GM12878 (cell line): Measurements from ENCODE around the gene SIK2. TPM values are rescaled to one million over a fixed set of nuclear protein-coding genes. Genes with fewer than 3 reads are reported as not detected.

Experiments used
- ATAC-seq: fragments of 200-7000 bp; cut with Tn5 transposase; 3 replicates; pipeline ENCODE4 v1.9.1; 2020; ENCODE audit warnings: mild to moderate bottlenecking, moderate library complexity
- BruUV-seq: library from RNA; stranded (reverse); fragments of 400-500 nt; replicated peaks from 2 replicates; lab custom pipeline; 2021; lab: Mats Ljungman, UMichigan
- CTCF ChIA-PET: fragments of 300-600 bp; sonication (Branson Sonifier 250); formaldehyde crosslinking; extraction: SDS; loops from one replicate; lab custom pipeline; 2021; ENCODE audit warnings: inconsistent platforms; lab: Yijun Ruan, JAX
- POLR2A ChIA-PET: fragments of 350-600 bp; formaldehyde crosslinking; extraction: SDS; loops from one replicate; lab custom pipeline; 2021; ENCODE audit warnings: inconsistent platforms; lab: Charles Lee
- RAD21 ChIA-PET: fragments of 300-600 bp; sonication (Branson Sonifier 250); formaldehyde crosslinking; loops from one replicate; lab custom pipeline; 2023; ENCODE audit warnings: antibody characterized with exemption; ENCODE audit not compliant: unreplicated experiment; lab: Charles Lee
- SMC1A ChIA-PET: fragments of 300-600 bp; sonication (Branson Sonifier 250); formaldehyde crosslinking; loops from one replicate; lab custom pipeline; 2023; ENCODE audit not compliant: unreplicated experiment, uncharacterized antibody; lab: Charles Lee
- DNase-seq: peaks from one replicate; pipeline ENCODE4 v3.0.0-alpha.2; 2011; ENCODE audit warnings: low read depth, low spot score
- FAIRE-seq: peaks from 3 replicates; lab custom pipeline; 2011; peaks lifted over from hg19 to GRCh38; lab: Jason Lieb, UNC
- H2AFZ ChIP-seq: 2 replicates; pipeline ENCODE4 v1.6.0; 2011; ENCODE audit warnings: low read depth, low read length, control low read depth; ENCODE audit not compliant: control insufficient read depth
- H3K27ac ChIP-seq: 2 replicates; pipeline ENCODE4 v1.5.1; 2011; ENCODE audit warnings: control low read depth; ENCODE audit not compliant: control insufficient read depth, insufficient read depth
- H3K27me3 ChIP-seq, 2 experiments: replicated peaks in 1 of 2; 2 replicates each; pipeline versions ENCODE4 v1.6.0 to v1.6.1; 2011; ENCODE audit warnings: low read length in 1 of 2; ENCODE audit not compliant: control insufficient read depth in 2 of 2, insufficient read depth in 2 of 2
- H3K36me3 ChIP-seq, 2 experiments: 2 replicates each; pipeline ENCODE4 v1.5.1; 2011; ENCODE audit warnings: low read length in 1 of 2; ENCODE audit not compliant: control insufficient read depth in 2 of 2, insufficient read depth in 2 of 2
- H3K4me1 ChIP-seq: 2 replicates; pipeline ENCODE4 v1.6.1; 2011; ENCODE audit warnings: mild to moderate bottlenecking, low read length, moderate library complexity, mixed read lengths; ENCODE audit not compliant: control insufficient read depth, insufficient read depth
- H3K4me2 ChIP-seq: 2 replicates; pipeline ENCODE4 v1.6.0; 2011; ENCODE audit warnings: control low read depth; ENCODE audit not compliant: control insufficient read depth, insufficient read depth
- H3K4me3 ChIP-seq: fragments of 200-600 bp; sonication (generic); 2 replicates; pipeline ENCODE4 v1.5.1; 2016
- H3K79me2 ChIP-seq: 2 replicates; pipeline ENCODE4 v1.6.0; 2011; ENCODE audit warnings: low read length; ENCODE audit not compliant: control insufficient read depth, insufficient read depth
- H3K9ac ChIP-seq: 2 replicates; pipeline ENCODE4 v1.8.0; 2011; ENCODE audit warnings: low read length, control low read depth, mixed read lengths; ENCODE audit not compliant: control insufficient read depth, insufficient read depth
- H3K9me3 ChIP-seq: replicated peaks from 3 replicates; pipeline ENCODE4 v1.5.1; 2011; ENCODE audit warnings: mild to moderate bottlenecking, low read length; ENCODE audit not compliant: control insufficient read depth, insufficient read depth
- H4K20me1 ChIP-seq: 2 replicates; pipeline ENCODE4 v1.6.0; 2011; ENCODE audit not compliant: control insufficient read depth, insufficient read depth
- CBFB ChIP-seq: IDR thresholded peaks from 2 replicates; pipeline ENCODE4 v1.6.1; 2016; ENCODE audit warnings: antibody characterized with exemption, low read depth
- CHD2 ChIP-seq: IDR thresholded peaks from 2 replicates; pipeline ENCODE4 v1.6.1; 2011; ENCODE audit warnings: low read depth, low read length, improper control_type of control experiment, borderline replicate concordance
- GABPA ChIP-seq: IDR thresholded peaks from 2 replicates; pipeline ENCODE4 v1.6.1; 2014; ENCODE audit warnings: antibody characterized with exemption, low read depth, mild to moderate bottlenecking, inconsistent platforms
- KLF5 ChIP-seq: fragments of 450-650 bp; IDR thresholded peaks from 2 replicates; pipeline ENCODE4 v1.6.1; 2014; ENCODE audit warnings: mild to moderate bottlenecking; ENCODE audit not compliant: partially characterized antibody
- MTA2 ChIP-seq: fragments of 450-650 bp; IDR thresholded peaks from 2 replicates; pipeline ENCODE4 v1.6.1; 2016; ENCODE audit warnings: low read depth, mild to moderate bottlenecking, moderate library complexity
- MYB ChIP-seq: fragments of 150-350 bp; IDR thresholded peaks from 2 replicates; pipeline ENCODE4 v1.6.1; 2014; ENCODE audit warnings: mild to moderate bottlenecking, low read depth, low read length, borderline replicate concordance
- NFIC ChIP-seq: IDR thresholded peaks from 2 replicates; pipeline ENCODE4 v1.6.1; 2012; ENCODE audit warnings: low read depth, mild to moderate bottlenecking, inconsistent platforms, low read length, moderate library complexity
- POLR2AphosphoS5 ChIP-seq: IDR thresholded peaks from 2 replicates; pipeline ENCODE4 v1.6.1; 2011; ENCODE audit warnings: mild to moderate bottlenecking, low read length, inconsistent platforms
- RAD21 ChIP-seq: IDR thresholded peaks from 2 replicates; pipeline ENCODE4 v1.6.1; 2011; ENCODE audit warnings: mild to moderate bottlenecking, low read depth, low read length, moderate library complexity; ENCODE audit not compliant: insufficient read depth
- RB1 ChIP-seq: fragments of 450-650 bp; formaldehyde crosslinking; IDR thresholded peaks from 2 replicates; pipeline ENCODE4 v1.6.1; 2017; ENCODE audit warnings: mild to moderate bottlenecking, borderline replicate concordance
- RCOR1 ChIP-seq: conservative IDR thresholded peaks from 2 replicates; pipeline ENCODE4 v1.6.1; 2012; ENCODE audit warnings: low read depth, low read length, improper control_type of control experiment
- RELA ChIP-seq: fragments of 450-650 bp; IDR thresholded peaks from 2 replicates; pipeline ENCODE4 v1.8.0; 2014; ENCODE audit warnings: borderline replicate concordance; ENCODE audit not compliant: partially characterized antibody
- RFX5 ChIP-seq: IDR thresholded peaks from 2 replicates; pipeline ENCODE4 v1.6.1; 2011; ENCODE audit warnings: low read depth, low read length, improper control_type of control experiment
- SKIL ChIP-seq: fragments of 450-650 bp; IDR thresholded peaks from 2 replicates; pipeline ENCODE4 v1.6.1; 2017; ENCODE audit warnings: mild to moderate bottlenecking, low read depth, inconsistent platforms; ENCODE audit not compliant: poor library complexity, severe bottlenecking
- SMAD1 ChIP-seq: fragments of 450-650 bp; IDR thresholded peaks from 2 replicates; pipeline ENCODE4 v1.6.1; 2018; ENCODE audit warnings: mild to moderate bottlenecking, low read depth; ENCODE audit not compliant: partially characterized antibody
- USF2 ChIP-seq: IDR thresholded peaks from 2 replicates; pipeline ENCODE4 v1.6.1; 2011; ENCODE audit warnings: low read depth, low read length, improper control_type of control experiment, borderline replicate concordance
- ZNF592 ChIP-seq: fragments of 450-650 bp; IDR thresholded peaks from 2 replicates; pipeline ENCODE4 v1.6.1; 2017; ENCODE audit warnings: mild to moderate bottlenecking, moderate library complexity
- WGBS: methylation state at CpG from one replicate; pipeline ENCODE4 v1.1.6; 2016; ENCODE audit warnings: low lambda C conversion rate; ENCODE audit not compliant: insufficient replicate concordance, insufficient coverage; ENCODE audit errors: missing lambda C conversion rate; 5-methylcytosine and 5-hydroxymethylcytosine counted together
- in situ Hi-C: fragments of 300-500 bp; cut with MboI; formaldehyde crosslinking; loops from 9 replicates; pipeline ENCODE4 v1.14.3; 2018; ENCODE audit warnings: mixed read lengths
- intact Hi-C: fragments of 100-400 bp; cut with micrococcal nuclease; formaldehyde crosslinking; loops from one replicate; pipeline ENCODE4 v1.14.2; 2022; ENCODE audit not compliant: unreplicated experiment
- polyA plus RNA-seq, 11 experiments: library from polyadenylated mRNA; depleted of rRNA in 4 of 11; unstranded in 6 of 11; stranded (reverse) in 5 of 11; fragments of >200 nt; fragmentation: Nextera tagmentation in 4 of 11; fragmentation: Illumina TruSeq in 1 of 11; extraction: Ambion mirVana in 4 of 11; extraction: Trizol in 1 of 11; gene quantifications; 1 replicate in 1 of 11; 2 replicates in 10 of 11; pipeline versions ENCODE4 v1.2.1 to v1.2.3, GENCODE V29; 2011 to 2016; ENCODE audit warnings: inconsistent platforms in 2 of 11, missing spikeins in 2 of 11, low read depth in 1 of 11
- total RNA-seq, 4 experiments: library from RNA; depleted of rRNA in 3 of 4; stranded (reverse); fragments of >200 nt in 3 of 4; fragmentation: Illumina TruSeq in 1 of 4; extraction: Trizol in 1 of 4; gene quantifications; 2 replicates each; pipeline versions ENCODE4 v1.2.1 to v1.2.3, GENCODE V29; 2013 to 2021

Gene SIK2
- total and polyA plus RNA-seq, 10 of the 15 experiments (the other 5 are each of a cell fraction or from before 2014, with no cell fraction given): 0.97 to 14.2 (median 4.5) TPM

- Histone ChIP-seq H3K4me3 (no peak overlapping the region), H3K9me3 (no peaks in the 10 kb centered on the region; the same call in 2 of the 3 replicates), H3K9ac (no peak overlapping the region), H3K36me3 (no peaks in the 10 kb centered on the region; a peak in 2 of 4 replicates), H2AFZ (no peak overlapping the region), H4K20me1 (no peaks in the 10 kb centered on the region), H3K79me2 (no peaks in the 10 kb centered on the region; the same call in 1 of the 2 replicates), H3K4me2 (no peak overlapping the region), H3K4me1 (peaks cover 2% of the 10 kb centered on the region; the same call in 1 of the 2 replicates), H3K27ac (no peak overlapping the region), H3K27me3 (no peaks in the 10 kb centered on the region)
- no peak for DNase-seq
- TF ChIP-seq NFIC (no peak), RCOR1 (no peak), SMAD1 (no peak), MYB (no peak), CBFB (no peak), RB1 (no peak), MTA2 (no peak), KLF5 (no peak), GABPA (no peak), SKIL (no peak), USF2 (no peak), RAD21 (no peak), RELA (no peak), CHD2 (no peak), POLR2AphosphoS5 (no peak), RFX5 (no peak), ZNF592 (no peak)
- ChIA-PET POLR2A (interaction anchor here (1.9 kb wide), 1 partner anchor 15 kb away, joined by 10 read pairs; no protein-coding TSS in a partner anchor), SMC1A (interaction anchor here (1.1 to 1.9 kb wide), 11 partner anchors 10 to 195 kb away, joined by 3 to 10 read pairs (median 5); no protein-coding TSS in a partner anchor), CTCF (interaction anchor here (1.5 to 1.7 kb wide), 3 partner anchors 9 to 55 kb away, joined by 3 to 5 read pairs (median 4); no protein-coding TSS in a partner anchor), RAD21 (interaction anchor here (1.0 to 1.6 kb wide), 3 partner anchors 35 to 127 kb away, joined by 3 to 6 read pairs (median 5); partner anchors contain the start of gene PPP2R1B)
- in situ Hi-C loops (no loop called here), intact Hi-C loops (no loop called here)
- FAIRE-seq: no peak
- 95% methylated on average over 1 of the region's 1 CpG for WGBS
- no peak for ATAC-seq
- no TSS peak for BruUV-seq
These were observed 37.1 kb downstream of the SIK2 start for GRCh38 chr11:111639226-111639925.
